Measurements from ENCODE around the gene CCDC138. TPM values are rescaled to one million over a fixed set of nuclear protein-coding genes. Genes with fewer than 3 reads are reported as not detected.

Gene CCDC138
- total RNA-seq, 1 experiment from 2014 or later: 25.8 TPM

GRCh38 chr2:108823286-108823685 lies 36.7 kb downstream of the CCDC138 start:
- no peak for DNase-seq (ENCODE audit: low spot score)
- TF ChIP-seq EZH2 (IDR thresholded peaks at IDR 0.05; ENCODE audit: borderline replicate concordance, low read depth, low read length, poor library complexity, severe bottlenecking): no peak
- TF ChIP-seq CTCF (conservative IDR thresholded peaks at IDR 0.05; ENCODE audit: low read depth, low read length): no peak
- intact Hi-C loops (cut with micrococcal nuclease; ENCODE audit: unreplicated experiment): no loop called here
- Histone ChIP-seq H3K36me3 (ENCODE audit: insufficient read depth, low read length, poor library complexity, severe bottlenecking) (peaks cover 27% of the 10 kb centered on the region), H3K9me3 (ENCODE audit: low read depth, low read length, poor library complexity, severe bottlenecking) (peaks cover 15% of the 10 kb centered on the region), H3K27ac (ENCODE audit: low read depth, low read length, poor library complexity, severe bottlenecking) (no peak overlapping the region), H3K4me3 (ENCODE audit: low read depth, low read length, poor library complexity, severe bottlenecking) (no peak overlapping the region), H3K27me3 (replicated peaks; ENCODE audit: insufficient read depth, low read depth, low read length, poor library complexity) (no peaks in the 10 kb centered on the region), H3K4me1 (ENCODE audit: insufficient read depth, low read length, poor library complexity, severe bottlenecking) (no peaks in the 10 kb centered on the region)
- no TSS peak for BruUV-seq (replicated peaks)
- ChIA-PET CTCF (no interaction called here), POLR2A (ENCODE audit: low non-redundant PET) (no interaction called here)

- Histone ChIP-seq H3K27ac (ENCODE audit: low read depth, low read length, poor library complexity, severe bottlenecking) (no peak overlapping the region), H3K9me3 (ENCODE audit: low read depth, low read length, poor library complexity, severe bottlenecking) (peaks cover 8% of the 10 kb centered on the region), H3K4me1 (ENCODE audit: insufficient read depth, low read length, poor library complexity, severe bottlenecking) (no peaks in the 10 kb centered on the region), H3K27me3 (replicated peaks; ENCODE audit: insufficient read depth, low read depth, low read length, poor library complexity) (no peaks in the 10 kb centered on the region), H3K4me3 (ENCODE audit: low read depth, low read length, poor library complexity, severe bottlenecking) (no peak overlapping the region), H3K36me3 (ENCODE audit: insufficient read depth, low read length, poor library complexity, severe bottlenecking) (peaks cover 16% of the 10 kb centered on the region)
- CTCF ChIA-PET: no interaction called here
- BruUV-seq (replicated peaks): no TSS peak
- TF ChIP-seq EZH2 (IDR thresholded peaks at IDR 0.05; ENCODE audit: borderline replicate concordance, low read depth, low read length, poor library complexity, severe bottlenecking) (no peak), CTCF (conservative IDR thresholded peaks at IDR 0.05; ENCODE audit: low read depth, low read length) (no peak)
- DNase-seq (ENCODE audit: low spot score): no peak
- intact Hi-C loops (cut with micrococcal nuclease; ENCODE audit: unreplicated experiment): no loop called here
- POLR2A ChIA-PET (ENCODE audit: low non-redundant PET): no interaction called here
These were observed 37.9 kb downstream of the CCDC138 start for GRCh38 chr2:108824316-108825070.

- no peaks in the 10 kb centered on the region for H3K4me1 ChIP-seq (ENCODE audit: insufficient read depth, low read length, poor library complexity, severe bottlenecking)
- no peak overlapping the region for H3K27ac ChIP-seq (ENCODE audit: low read depth, low read length, poor library complexity, severe bottlenecking)
- H3K4me3 ChIP-seq (ENCODE audit: low read depth, low read length, poor library complexity, severe bottlenecking): no peak overlapping the region
- no TSS peak for BruUV-seq (replicated peaks)
- no peaks in the 10 kb centered on the region for H3K27me3 ChIP-seq (replicated peaks; ENCODE audit: insufficient read depth, low read depth, low read length, poor library complexity)
- H3K36me3 ChIP-seq (ENCODE audit: insufficient read depth, low read length, poor library complexity, severe bottlenecking): peaks cover 9% of the 10 kb centered on the region
- no peak for DNase-seq (ENCODE audit: low spot score)
- ChIA-PET CTCF (no interaction called here), POLR2A (ENCODE audit: low non-redundant PET) (no interaction called here)
- intact Hi-C loops (cut with micrococcal nuclease; ENCODE audit: unreplicated experiment): no loop called here
- no peak for TF ChIP-seq EZH2 (IDR thresholded peaks at IDR 0.05; ENCODE audit: borderline replicate concordance, low read depth, low read length, poor library complexity, severe bottlenecking)
- no peak for TF ChIP-seq CTCF (conservative IDR thresholded peaks at IDR 0.05; ENCODE audit: low read depth, low read length)
- peaks cover under 1% of the 10 kb centered on the region for H3K9me3 ChIP-seq (ENCODE audit: low read depth, low read length, poor library complexity, severe bottlenecking)
These were observed 38.7 kb downstream of the CCDC138 start for GRCh38 chr2:108825254-108825653.
